Raji (cell line): Measurements from ENCODE around the gene DCDC2.

Source experiments
- POLR2A ChIP-seq: IDR thresholded peaks from 2 replicates; pipeline ENCODE4 v1.6.1; 2011; ENCODE audit warnings: low read depth, low read length, control low read depth; ENCODE audit not compliant: insufficient read depth

Gene DCDC2

DNA sequence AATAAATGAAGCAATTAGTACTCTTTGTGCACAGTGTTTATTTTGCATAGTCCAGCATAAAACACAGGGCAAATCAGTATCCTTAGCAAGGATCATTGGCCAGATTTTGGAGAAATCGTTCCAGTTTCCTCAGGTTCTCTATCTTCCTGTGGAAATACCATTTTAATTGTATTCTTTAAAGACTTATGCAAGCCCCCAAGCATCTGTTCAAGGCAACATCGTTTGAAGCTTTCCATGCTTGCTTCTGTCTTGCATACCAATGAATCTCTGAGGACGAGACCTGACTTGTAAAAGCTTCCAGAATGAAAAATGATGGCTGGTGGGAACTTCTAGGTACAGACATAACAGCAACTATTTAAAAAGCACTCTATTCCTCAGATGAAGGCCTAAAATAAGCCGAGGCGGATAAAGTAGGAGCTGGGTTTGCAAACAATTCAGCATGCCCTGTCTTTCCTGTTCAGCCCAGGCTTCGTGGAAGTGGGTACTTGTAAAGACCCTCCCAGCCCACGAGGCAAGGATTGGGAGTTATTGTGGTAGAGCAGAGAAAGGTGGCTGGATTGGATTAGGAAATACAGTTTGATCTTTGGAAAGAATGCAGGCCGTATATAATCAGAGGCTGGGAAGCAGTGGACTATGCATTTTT, 210.2 kb downstream of the DCDC2 start:
- no peak for TF ChIP-seq POLR2A

DNA sequence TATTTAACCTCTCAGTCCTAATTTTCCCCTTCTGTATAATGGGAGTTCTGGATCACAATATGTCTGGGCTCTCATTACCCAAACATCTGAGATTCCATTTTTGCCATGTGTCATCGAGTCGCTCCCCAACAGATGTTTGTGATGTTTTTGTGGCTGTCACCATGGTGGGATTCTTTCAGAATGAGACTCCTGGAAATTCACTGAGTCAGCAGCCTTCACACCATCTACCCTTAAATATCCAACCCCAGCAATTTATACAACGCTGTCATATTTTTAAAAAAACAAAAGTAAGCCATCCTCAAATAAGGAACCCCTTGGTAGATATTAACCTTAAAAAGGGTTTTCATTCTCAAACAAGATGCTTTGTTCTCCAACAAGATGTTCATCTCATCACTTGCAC, 211.0 kb downstream of the DCDC2 start:
- TF ChIP-seq POLR2A: no peak

DNA sequence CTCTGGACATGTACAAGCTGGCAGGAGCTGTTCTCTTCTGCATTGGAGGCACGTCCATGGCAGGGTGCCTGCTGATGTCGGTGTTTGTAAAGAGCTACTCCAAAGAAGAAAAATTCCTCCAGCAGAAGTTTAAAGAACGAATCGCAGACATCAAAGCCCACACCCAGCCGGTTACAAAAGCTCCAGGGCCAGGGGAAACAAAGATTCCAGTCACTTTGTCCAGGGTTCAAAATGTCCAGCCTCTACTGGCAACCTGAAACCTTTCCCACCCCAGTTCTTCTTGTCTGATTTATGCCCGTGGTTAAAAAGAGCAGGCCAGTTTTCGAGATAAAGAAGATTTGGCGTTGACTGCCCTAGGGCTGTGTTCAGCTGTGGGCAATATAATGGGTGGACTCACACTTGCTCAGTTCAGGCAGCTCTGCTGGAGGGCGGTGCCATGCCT, 212.1 kb downstream of the DCDC2 start:
- TF ChIP-seq POLR2A: no peak

DNA sequence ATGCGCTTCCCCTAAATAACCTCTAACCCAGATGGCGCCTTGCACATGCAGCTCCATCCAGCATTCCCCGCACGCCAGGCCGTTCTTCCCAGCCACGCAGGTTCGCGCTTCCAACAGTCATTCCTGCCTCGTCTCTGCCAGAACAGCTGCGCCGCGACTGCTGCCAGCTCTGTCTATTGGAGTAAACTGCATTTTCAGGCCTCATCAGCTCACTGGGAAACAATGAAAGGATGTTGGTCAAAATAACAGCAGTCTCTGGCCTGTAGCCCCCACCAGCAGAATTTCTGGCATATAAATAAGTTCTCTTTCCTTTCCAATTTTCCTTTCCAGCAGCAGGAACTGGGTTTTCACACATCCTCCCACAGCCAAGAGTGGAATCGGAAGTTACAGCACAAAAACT, 217.3 kb downstream of the DCDC2 start:
- no peak for TF ChIP-seq POLR2A

DNA sequence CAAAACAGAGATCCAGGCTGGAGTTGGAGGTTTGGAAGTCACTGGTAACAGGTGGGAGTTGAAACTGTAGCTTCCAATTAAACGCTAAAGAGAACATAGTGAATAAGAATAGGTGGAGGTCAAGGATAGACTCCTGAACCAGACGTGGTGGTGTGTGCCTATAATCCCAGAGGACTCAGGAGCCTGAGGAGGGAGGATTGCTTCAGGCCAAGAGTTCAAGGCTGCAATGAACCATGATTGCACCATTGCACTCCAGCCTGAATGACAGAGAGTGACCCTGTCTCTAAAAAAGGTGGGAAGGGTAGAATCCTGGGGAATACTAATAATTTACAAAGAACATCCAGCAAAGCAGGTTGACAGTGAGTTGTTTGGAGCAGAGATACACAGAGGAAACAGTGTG, 218.2 kb downstream of the DCDC2 start:
- no peak for TF ChIP-seq POLR2A

DNA sequence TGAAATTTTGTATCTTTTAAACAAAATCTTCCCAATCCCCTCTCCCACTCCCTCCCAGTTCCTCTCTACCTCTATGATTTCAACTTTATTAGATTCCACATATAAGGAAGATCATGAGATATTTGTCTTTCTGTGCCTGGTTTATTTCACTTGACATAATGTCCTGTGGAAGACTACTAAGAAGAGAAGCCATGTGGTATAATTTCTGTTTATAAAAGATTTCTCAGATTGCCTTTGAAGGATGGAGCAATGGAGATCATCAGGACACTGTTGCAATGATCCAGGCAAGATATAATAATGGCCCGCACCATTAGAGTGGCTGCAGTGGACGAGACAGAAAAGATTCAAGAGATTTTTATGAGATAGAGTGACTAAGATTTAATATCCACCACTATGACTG, 218.8 kb downstream of the DCDC2 start:
- no peak for TF ChIP-seq POLR2A

DNA sequence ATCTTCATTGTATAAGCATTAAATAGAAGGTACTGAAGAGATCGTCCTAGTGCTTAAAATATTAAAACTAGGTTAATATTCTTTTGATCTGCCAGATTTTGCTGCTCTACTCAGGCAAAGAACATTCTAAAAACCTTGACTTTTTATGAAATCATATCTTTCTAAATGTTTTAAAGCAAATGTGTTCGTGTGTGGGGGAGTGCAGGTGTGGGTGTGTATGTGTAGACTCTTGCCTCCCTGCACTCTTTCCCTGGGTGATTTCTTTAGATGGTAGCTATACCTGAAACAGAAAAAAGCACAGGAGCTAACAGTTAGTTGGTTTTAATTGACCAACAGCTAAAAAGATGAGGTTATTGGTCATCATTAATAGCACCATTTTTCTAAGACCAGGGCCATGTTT, 226.1 kb downstream of the DCDC2 start:
- no peak for TF ChIP-seq POLR2A

DNA sequence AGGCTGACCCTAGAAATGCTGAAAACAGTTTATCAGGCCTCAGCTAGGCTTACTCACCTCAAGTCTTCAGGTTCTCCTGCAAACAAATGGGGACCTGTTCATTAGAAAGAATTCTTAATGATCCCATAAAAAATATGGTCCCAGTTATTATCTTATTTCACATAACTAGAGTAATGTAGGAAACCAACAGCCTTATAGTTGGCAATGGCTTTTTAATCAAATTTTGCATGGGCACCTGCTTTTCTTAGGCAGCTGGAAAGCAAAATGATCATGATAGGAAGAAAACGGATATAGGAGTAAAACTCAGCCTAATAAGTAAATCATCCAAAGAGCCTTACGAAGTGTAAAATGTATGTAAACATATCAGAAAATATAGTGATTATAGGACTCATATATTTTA, 230.5 kb downstream of the DCDC2 start:
- no peak for TF ChIP-seq POLR2A

DNA sequence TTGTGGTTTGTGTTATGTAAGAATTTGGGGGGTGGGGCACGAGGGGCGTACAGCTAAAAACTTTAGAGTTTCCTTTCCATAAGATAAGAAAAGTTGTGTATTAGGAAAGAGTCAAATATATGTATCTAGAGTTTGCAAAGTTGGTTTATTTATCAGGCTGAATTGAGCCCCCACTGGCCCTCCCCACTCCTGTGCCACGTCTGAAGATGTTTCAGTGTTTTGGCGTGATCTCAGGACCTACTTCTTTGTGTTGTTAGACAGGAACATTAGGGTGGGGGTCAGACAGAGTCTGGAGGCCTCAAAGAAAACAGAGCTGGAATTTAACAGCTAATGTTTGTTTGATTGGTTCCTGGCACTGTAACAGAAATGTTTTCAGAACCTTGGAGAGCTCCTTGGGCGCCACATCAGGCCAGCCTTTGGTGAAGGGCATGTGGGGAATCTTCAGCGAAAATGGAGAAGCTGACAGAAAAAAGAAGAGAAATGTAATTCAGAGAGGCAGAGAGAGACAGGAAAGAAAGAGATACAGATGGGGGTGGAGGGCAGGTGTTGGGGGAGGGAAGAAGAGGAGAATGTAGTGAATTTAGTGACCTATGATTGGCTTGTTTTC, 231.2 kb downstream of the DCDC2 start:
- no peak for TF ChIP-seq POLR2A

DNA sequence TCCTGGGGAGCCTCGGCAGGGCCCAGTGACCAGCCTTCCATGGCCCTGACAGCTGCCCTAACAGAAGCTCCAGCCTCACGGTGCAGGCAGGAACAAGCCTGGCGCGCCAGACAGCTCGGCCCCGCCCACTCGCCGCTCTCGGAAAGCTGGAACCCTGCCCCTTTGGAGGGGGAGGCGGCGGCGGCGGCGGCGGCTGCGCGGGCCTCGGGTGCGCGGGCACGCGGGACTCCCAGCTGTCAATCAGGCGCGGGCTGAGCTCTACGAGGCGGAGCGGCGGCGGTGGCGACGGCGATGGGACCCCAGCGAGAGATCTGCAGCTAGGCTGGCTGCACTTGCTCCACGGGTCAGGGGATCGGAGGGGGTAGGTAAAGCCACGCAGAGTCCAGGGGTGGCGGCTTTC, 231.9 kb downstream of the DCDC2 start, which contains the start of gene NRSN1:
NRSN1 (plus strand) TSS at position 236 of the 400 bp plus-strand sequence. CDS start 8,113 bp downstream, outside the sequence.
- TF ChIP-seq POLR2A: no peak

DNA sequence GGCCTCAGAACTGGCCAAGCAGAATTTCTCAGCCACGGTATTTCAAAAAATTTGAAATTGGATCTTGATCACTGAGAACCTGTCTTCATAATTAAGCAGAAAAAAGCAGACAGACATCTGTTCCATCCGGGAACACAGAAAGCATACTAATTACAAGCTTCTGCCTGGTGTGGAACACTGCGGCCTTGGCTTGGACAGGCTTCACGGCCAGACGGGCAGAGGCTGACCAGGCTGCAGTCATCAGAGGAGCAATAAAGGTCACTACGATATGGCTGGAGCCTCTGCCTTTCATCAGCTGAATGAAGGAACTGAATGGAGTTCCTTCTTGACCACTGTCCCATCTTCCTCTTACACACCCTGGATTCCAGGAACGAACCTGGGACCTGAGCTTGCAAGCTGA, 235.7 kb downstream of the DCDC2 start:
- TF ChIP-seq POLR2A: no peak
